HepG2 (cell line): Measurements from ENCODE around the gene SLC34A3. TPM values are rescaled to one million over a fixed set of nuclear protein-coding genes. Genes with fewer than 3 reads are reported as not detected.
A peak's percentile ranks its signal among the peaks of the same experiment; 100 is the strongest.

Experiments
- ARID3A ChIP-seq: IDR thresholded peaks from 2 replicates; pipeline ENCODE4 v1.6.1; 2012; ENCODE audit warnings: low read depth, low read length, improper control_type of control experiment
- ARNT ChIP-seq: fragments of 450-650 bp; IDR thresholded peaks from 2 replicates; pipeline ENCODE4 v1.6.1; 2017
- CBFB ChIP-seq: sonication (generic); formaldehyde crosslinking; IDR thresholded peaks from 2 replicates; pipeline ENCODE4 v1.4.0; 2020; ENCODE audit warnings: missing genetic modification reagents
- CBX1 ChIP-seq: IDR thresholded peaks from one replicate; pipeline ENCODE4 v1.6.1; 2016; ENCODE audit warnings: antibody characterized with exemption, low read depth
- CREB1 ChIP-seq, 2 experiments: fragments of 450-650 bp in 1 of 2; IDR thresholded peaks; 2 replicates each; pipeline ENCODE4 v1.6.1; 2016 to 2017; ENCODE audit warnings: control low read depth in 1 of 2, mild to moderate bottlenecking in 1 of 2, missing compliant biosample characterization in 1 of 2, missing genetic modification characterization in 1 of 2
- DR1 ChIP-seq: sonication (generic); formaldehyde crosslinking; IDR thresholded peaks from 2 replicates; pipeline ENCODE4 v1.8.0; 2021; ENCODE audit warnings: mild to moderate bottlenecking, missing genetic modification reagents, inconsistent platforms
- FOXJ3 ChIP-seq: sonication (generic); formaldehyde crosslinking; IDR thresholded peaks from 2 replicates; pipeline ENCODE4 v1.4.0; 2020; ENCODE audit warnings: missing genetic modification reagents, mild to moderate bottlenecking, borderline replicate concordance
- FOXP4 ChIP-seq: sonication (generic); formaldehyde crosslinking; IDR thresholded peaks from 2 replicates; pipeline ENCODE4 v1.4.0; 2020; ENCODE audit warnings: missing genetic modification reagents
- GZF1 ChIP-seq: sonication (generic); formaldehyde crosslinking; IDR thresholded peaks from 2 replicates; pipeline ENCODE4 v1.5.1; 2020; ENCODE audit warnings: mild to moderate bottlenecking, missing genetic modification reagents
- HMG20B ChIP-seq: conservative IDR thresholded peaks from 2 replicates; pipeline ENCODE4 v1.6.1; 2016; ENCODE audit warnings: missing genetic modification reagents, missing compliant biosample characterization
- HNF4G ChIP-seq, 2 experiments: sonication (generic) in 1 of 2; formaldehyde crosslinking in 1 of 2; IDR thresholded peaks; 2 replicates each; pipeline versions ENCODE4 v1.4.0 to v1.6.1; 2011 to 2020; ENCODE audit warnings: borderline replicate concordance in 2 of 2, low read depth in 2 of 2, mild to moderate bottlenecking in 2 of 2, low read length in 1 of 2, missing genetic modification reagents in 1 of 2, moderate library complexity in 1 of 2
- KAT8 ChIP-seq: IDR thresholded peaks from 2 replicates; pipeline ENCODE4 v1.6.1; 2016; ENCODE audit warnings: missing genetic modification reagents, missing compliant biosample characterization
- KLF13 ChIP-seq: sonication (generic); formaldehyde crosslinking; IDR thresholded peaks from 2 replicates; pipeline ENCODE4 v1.4.0; 2020; ENCODE audit warnings: mild to moderate bottlenecking, missing genetic modification reagents
- MTF1 ChIP-seq: sonication (generic); formaldehyde crosslinking; IDR thresholded peaks from 2 replicates; pipeline ENCODE4 v1.5.0; 2020; ENCODE audit warnings: missing genetic modification reagents
- SALL2 ChIP-seq: sonication (generic); formaldehyde crosslinking; IDR thresholded peaks from 2 replicates; pipeline ENCODE4 v1.8.1; 2023; ENCODE audit warnings: mild to moderate bottlenecking, missing genetic modification reagents, inconsistent platforms
- SMAD9 ChIP-seq: sonication (generic); formaldehyde crosslinking; IDR thresholded peaks from 2 replicates; pipeline ENCODE4 v1.5.1; 2020; ENCODE audit warnings: mild to moderate bottlenecking, missing genetic modification reagents
- TFDP2 ChIP-seq: sonication (generic); formaldehyde crosslinking; IDR thresholded peaks from 2 replicates; pipeline ENCODE4 v1.4.0; 2020; ENCODE audit warnings: missing genetic modification reagents
- ZBTB7B ChIP-seq: sonication (generic); formaldehyde crosslinking; IDR thresholded peaks from 2 replicates; pipeline ENCODE4 v1.4.0; 2020; ENCODE audit warnings: missing genetic modification reagents
- ZNF335 ChIP-seq: sonication (generic); formaldehyde crosslinking; IDR thresholded peaks from 2 replicates; pipeline ENCODE4 v1.4.0; 2020; ENCODE audit warnings: missing genetic modification reagents
- ZNF432 ChIP-seq: sonication (generic); formaldehyde crosslinking; IDR thresholded peaks from 2 replicates; pipeline ENCODE4 v1.5.0; 2020; ENCODE audit warnings: missing genetic modification reagents, mild to moderate bottlenecking, borderline replicate concordance
- ZNF577 ChIP-seq: sonication (generic); formaldehyde crosslinking; IDR thresholded peaks from 2 replicates; pipeline ENCODE4 v1.4.0; 2020; ENCODE audit warnings: mild to moderate bottlenecking, low read depth, missing genetic modification reagents, borderline replicate concordance
- ZNF747 ChIP-seq: sonication (generic); formaldehyde crosslinking; IDR thresholded peaks from 2 replicates; pipeline ENCODE4 v1.8.1; 2023; ENCODE audit warnings: missing genetic modification reagents, mild to moderate bottlenecking, borderline replicate concordance
- ZSCAN20 ChIP-seq: sonication (generic); formaldehyde crosslinking; IDR thresholded peaks from 2 replicates; pipeline ENCODE4 v1.4.0; 2020; ENCODE audit warnings: missing genetic modification reagents, mild to moderate bottlenecking, borderline replicate concordance
- ZSCAN5A ChIP-seq: sonication (generic); formaldehyde crosslinking; IDR thresholded peaks from 2 replicates; pipeline ENCODE4 v1.8.0; 2022; ENCODE audit warnings: mild to moderate bottlenecking, missing genetic modification reagents, borderline replicate concordance
- polyA plus RNA-seq, 8 experiments: library from polyadenylated mRNA; depleted of rRNA in 3 of 8; stranded (reverse) in 7 of 8; unstranded in 1 of 8; fragments of >200 nt; fragmentation: Illumina TruSeq in 4 of 8; extraction: Trizol in 4 of 8; gene quantifications; 2 replicates each; pipeline versions ENCODE4 v1.2.1 to v1.2.3, GENCODE V29; 2011 to 2016; ENCODE audit warnings: low read depth in 4 of 8, missing spikeins in 1 of 8, mixed read lengths in 1 of 8; ENCODE audit not compliant: insufficient read depth in 1 of 8
- total RNA-seq, 5 experiments: library from RNA; depleted of rRNA; stranded (reverse); fragments of >200 nt; fragmentation: Illumina TruSeq; extraction: Trizol; gene quantifications; 2 replicates each; pipeline ENCODE4 v1.2.3, GENCODE V29; 2016; ENCODE audit warnings: low read depth in 1 of 5

The SLC34A3 gene
- total and polyA plus RNA-seq, 2 of the 13 experiments (the other 11 are each of a cell fraction or from before 2014, with no cell fraction given): 0.07 to 1.0 TPM

GRCh38 chr9:137277329-137278041, 46.8 kb downstream of the SLC34A3 start, which contains the start of gene TOR4A (continued):
- TF ChIP-seq TFDP2 (CRISPR knock-in tag) (peak; percentile 74), ZBTB7B (CRISPR knock-in tag) (peak; percentile 66), ZNF577 (CRISPR knock-in tag) (no peak), CREB1 (IDR thresholded peaks at IDR 0.05) (no peak), CREB1 (CRISPR knock-in tag; IDR thresholded peaks at IDR 0.05) (no peak), DR1 (CRISPR knock-in tag) (peak; percentile 71), CBFB (CRISPR knock-in tag) (peak; percentile 56), ZSCAN20 (CRISPR knock-in tag) (peak; percentile 21), ZNF335 (CRISPR knock-in tag) (peak; percentile 81; the same call in 1 of the 2 replicates), HMG20B (CRISPR knock-in tag) (no peak), GZF1 (CRISPR knock-in tag) (peak; percentile 88; the same call in 1 of the 2 replicates), SALL2 (peak; percentile 56; the same call in 1 of the 2 replicates), ZNF747 (CRISPR knock-in tag) (peak; percentile 38), ZNF432 (CRISPR knock-in tag) (no peak), KAT8 (CRISPR knock-in tag) (peak; percentile 88), KLF13 (CRISPR knock-in tag) (0 out of 2 replicates have a peak, but pooled peaks have one; percentile 34), FOXJ3 (CRISPR knock-in tag) (0 out of 2 replicates have a peak, but pooled peaks have one; percentile 25), FOXP4 (CRISPR knock-in tag) (peak; percentile 46), CBX1 (peak; percentile 33), ZSCAN5A (CRISPR knock-in tag) (no peak), MTF1 (CRISPR knock-in tag) (no peak), HNF4G (IDR thresholded peaks at IDR 0.05; ENCODE audit: borderline replicate concordance, low read depth, low read length) (0 out of 2 replicates have a peak, but pooled peaks have one; percentile 5), HNF4G (CRISPR knock-in tag; IDR thresholded peaks at IDR 0.05; ENCODE audit: borderline replicate concordance, low read depth) (no peak; the same call in 1 of the 2 replicates), ARID3A (no peak), SMAD9 (no peak), ARNT (no peak)
